GM18868 (cell line): ENCODE data around the gene TSHR.
A peak's percentile ranks its signal among the peaks of the same experiment; 100 is the strongest.
"Not testable (repeated sequence)": the region's sequence is repeated elsewhere in the genome, so short reads cannot be mapped to it uniquely, and the experiment has no call there.

Source experiments
- ATAC-seq: cut with Tn5 transposase; IDR thresholded peaks from one replicate; pipeline ENCODE4 v1.9.1; 2021; ENCODE audit warnings: mild to moderate bottlenecking, moderate library complexity; ENCODE audit not compliant: unreplicated experiment

TSHR gene

GRCh38 chr14:80992580-80992979, 37.2 kb downstream of the TSHR start:
- ATAC-seq: no peak

- peak; percentile 95 for ATAC-seq
Observed at GRCh38 chr14:80996049-80996901, 40.9 kb downstream of the TSHR start.

- no peak for ATAC-seq
Observed at GRCh38 chr14:81001447-81001846, 46.0 kb downstream of the TSHR start.

GRCh38 chr14:81004575-81004974, 49.2 kb downstream of the TSHR start:
- ATAC-seq: no peak

- no peak for ATAC-seq
Observed at GRCh38 chr14:81005540-81006228, 50.3 kb downstream of the TSHR start.

- no peak for ATAC-seq
Observed at GRCh38 chr14:81006266-81006665, 50.8 kb downstream of the TSHR start.

GRCh38 chr14:81007131-81007530, 51.7 kb downstream of the TSHR start:
- no peak for ATAC-seq

GRCh38 chr14:81009346-81009745, 53.9 kb downstream of the TSHR start:
- no peak for ATAC-seq

- no peak for ATAC-seq
Observed at GRCh38 chr14:81018251-81018650, 62.8 kb downstream of the TSHR start.

- ATAC-seq: no peak
Observed at GRCh38 chr14:81018684-81019083, 63.3 kb downstream of the TSHR start.

GRCh38 chr14:81019113-81019512, 63.7 kb downstream of the TSHR start:
- ATAC-seq: not testable (repeated sequence)

- no peak for ATAC-seq
Observed at GRCh38 chr14:81023095-81023710, 67.8 kb downstream of the TSHR start.

GRCh38 chr14:81028461-81028860, 73.0 kb downstream of the TSHR start:
- ATAC-seq: no peak

- no peak for ATAC-seq
Observed at GRCh38 chr14:81031488-81031887, 76.1 kb downstream of the TSHR start.

GRCh38 chr14:81033698-81034240, 78.3 kb downstream of the TSHR start:
- no peak for ATAC-seq

- no peak for ATAC-seq
Observed at GRCh38 chr14:81042438-81042837, 87.0 kb downstream of the TSHR start.

- no peak for ATAC-seq
Observed at GRCh38 chr14:81051547-81051946, 96.1 kb downstream of the TSHR start.

GRCh38 chr14:81054057-81054456, 98.6 kb downstream of the TSHR start:
- not testable (repeated sequence) for ATAC-seq

- no peak for ATAC-seq
Observed at GRCh38 chr14:81055971-81056370, 100.5 kb downstream of the TSHR start.

- ATAC-seq: no peak
Observed at GRCh38 chr14:81062380-81062779, 107.0 kb downstream of the TSHR start.

GRCh38 chr14:81062816-81063215, 107.4 kb downstream of the TSHR start:
- ATAC-seq: peak; percentile 97
